Measurements from ENCODE around the gene MYL2.

DNA sequence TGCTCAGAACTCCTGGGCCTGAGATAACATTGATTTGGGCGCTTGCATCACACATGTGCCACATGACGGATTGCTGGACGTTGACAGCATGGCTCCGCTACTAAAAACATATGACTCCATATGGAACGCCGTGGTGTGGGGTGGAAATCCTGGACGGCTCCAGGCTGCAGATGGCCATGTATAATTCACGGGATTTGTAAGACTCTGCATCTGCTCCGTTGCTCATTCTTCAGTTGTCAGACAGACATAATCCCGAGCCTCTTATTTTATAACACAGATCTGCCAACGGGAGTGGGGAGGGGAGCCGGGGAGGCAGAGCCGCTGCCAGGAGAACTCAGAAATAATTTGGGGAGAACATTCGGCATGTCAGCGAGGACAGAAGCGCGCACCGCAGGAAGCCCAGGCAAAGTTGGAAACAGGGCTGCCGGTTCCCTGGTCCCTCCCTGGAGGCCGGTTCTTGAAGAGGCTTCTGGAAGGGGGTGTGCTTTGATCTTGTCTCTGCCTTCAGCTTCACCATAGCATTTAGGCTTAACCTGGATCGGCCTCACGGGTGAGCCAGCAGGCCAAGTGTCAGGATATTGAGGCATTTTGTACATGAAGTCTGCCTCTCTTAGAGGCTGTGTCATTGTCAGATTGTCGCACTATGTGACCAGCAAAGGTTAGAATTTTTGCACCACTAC is 45.8 kb upstream of the MYL2 start:
- TF ChIP-seq, protein P1, sequence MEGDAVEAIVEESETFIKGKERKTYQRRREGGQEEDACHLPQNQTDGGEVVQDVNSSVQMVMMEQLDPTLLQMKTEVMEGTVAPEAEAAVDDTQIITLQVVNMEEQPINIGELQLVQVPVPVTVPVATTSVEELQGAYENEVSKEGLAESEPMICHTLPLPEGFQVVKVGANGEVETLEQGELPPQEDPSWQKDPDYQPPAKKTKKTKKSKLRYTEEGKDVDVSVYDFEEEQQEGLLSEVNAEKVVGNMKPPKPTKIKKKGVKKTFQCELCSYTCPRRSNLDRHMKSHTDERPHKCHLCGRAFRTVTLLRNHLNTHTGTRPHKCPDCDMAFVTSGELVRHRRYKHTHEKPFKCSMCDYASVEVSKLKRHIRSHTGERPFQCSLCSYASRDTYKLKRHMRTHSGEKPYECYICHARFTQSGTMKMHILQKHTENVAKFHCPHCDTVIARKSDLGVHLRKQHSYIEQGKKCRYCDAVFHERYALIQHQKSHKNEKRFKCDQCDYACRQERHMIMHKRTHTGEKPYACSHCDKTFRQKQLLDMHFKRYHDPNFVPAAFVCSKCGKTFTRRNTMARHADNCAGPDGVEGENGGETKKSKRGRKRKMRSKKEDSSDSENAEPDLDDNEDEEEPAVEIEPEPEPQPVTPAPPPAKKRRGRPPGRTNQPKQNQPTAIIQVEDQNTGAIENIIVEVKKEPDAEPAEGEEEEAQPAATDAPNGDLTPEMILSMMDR (IDR thresholded peaks at IDR 0.05; ENCODE audit: low read length): no peak
- no peak for TF ChIP-seq EZH2 (IDR thresholded peaks at IDR 0.05; ENCODE audit: borderline replicate concordance, low read length)

Data from OCI-LY1 (cell line).